T-cell (primary cell): ENCODE results near the gene TBC1D16. TPM values are rescaled to one million over a fixed set of nuclear protein-coding genes. Genes with fewer than 3 reads are reported as not detected.

Experiments used
- ATAC-seq, 4 experiments: fragments of 200-7000 bp in 3 of 4; fragments of 150-1000 bp in 1 of 4; cut with Tn5 transposase; replicated peaks in 1 of 4; 1 replicate in 3 of 4; 2 replicates in 1 of 4; pipeline ENCODE4 v1.10.0; 2021; ENCODE audit warnings: moderate library complexity in 3 of 4, mild to moderate bottlenecking in 2 of 4, moderate number of reproducible peaks in 1 of 4
- CTCF ChIA-PET, 2 donors: fragments of 300-600 bp; sonication (Branson Sonifier 250); formaldehyde crosslinking; loops; one replicate each; lab custom pipeline; 2022; ENCODE audit warnings: antibody characterized with exemption in 2 of 2; lab: Charles Lee
- POLR2A ChIA-PET, 2 donors: fragments of 300-600 bp; sonication (Branson Sonifier 250); formaldehyde crosslinking; loops; one replicate each; lab custom pipeline; 2022; ENCODE audit warnings: antibody characterized with exemption in 2 of 2; lab: Charles Lee
- DNase-seq, 35 experiments: peaks; one replicate each; pipeline versions ENCODE4 v3.0.0 to v3.0.0-alpha.2; 2013 to 2023
- H3K27ac ChIP-seq: one replicate; pipeline ENCODE4 v1.5.1; 2013; ENCODE audit warnings: low read length
- H3K27me3 ChIP-seq, 2 experiments: replicated peaks in 1 of 2; 1 replicate in 1 of 2; 2 replicates in 1 of 2; pipeline versions ENCODE4 v1.6.1 to v1.7.0; 2013; ENCODE audit warnings: low read length in 1 of 2, mixed read lengths in 1 of 2; ENCODE audit not compliant: control insufficient read depth in 2 of 2, insufficient read depth in 2 of 2; ENCODE audit errors: extremely low read depth in 1 of 2
- H3K36me3 ChIP-seq, 2 donors: 1 replicate in 1 of 2; 2 replicates in 1 of 2; pipeline versions ENCODE4 v1.6.1 to v1.7.0; 2013; ENCODE audit warnings: low read length in 1 of 2; ENCODE audit not compliant: control insufficient read depth in 2 of 2, insufficient read depth in 1 of 2; ENCODE audit errors: extremely low read depth in 1 of 2
- H3K4me1 ChIP-seq, 2 experiments: 1 replicate in 1 of 2; 2 replicates in 1 of 2; pipeline versions ENCODE4 v1.6.1 to v1.7.0; 2013; ENCODE audit warnings: low read length in 2 of 2, mixed read lengths in 1 of 2; ENCODE audit not compliant: insufficient read depth in 2 of 2, control insufficient read depth in 1 of 2; ENCODE audit errors: extremely low read depth in 1 of 2
- H3K4me3 ChIP-seq, 2 donors: 1 replicate in 1 of 2; 2 replicates in 1 of 2; pipeline versions ENCODE4 v1.5.1 to v1.7.0; 2013; ENCODE audit warnings: mild to moderate bottlenecking in 2 of 2, low read length in 1 of 2, moderate library complexity in 1 of 2; ENCODE audit not compliant: control insufficient read depth in 1 of 2; ENCODE audit errors: extremely low read depth in 1 of 2
- H3K9me3 ChIP-seq: 2 replicates; pipeline ENCODE4 v1.7.0; 2013
- H3K27ac Mint-ChIP-seq, 2 donors: one replicate each; pipeline ENCODE4 v1.8.0; 2020 to 2021; ENCODE audit warnings: mild to moderate bottlenecking in 2 of 2, mixed read lengths in 2 of 2
- H3K27me3 Mint-ChIP-seq, 2 donors: one replicate each; pipeline ENCODE4 v1.8.0; 2021 to 2022; ENCODE audit warnings: mixed read lengths in 2 of 2
- H3K36me3 Mint-ChIP-seq: one replicate; pipeline ENCODE4 v1.8.0; 2021; ENCODE audit warnings: mixed read lengths
- H3K4me1 Mint-ChIP-seq, 3 donors: one replicate each; pipeline ENCODE4 v1.8.0; 2020 to 2022; ENCODE audit warnings: mixed read lengths in 3 of 3, mild to moderate bottlenecking in 1 of 3
- H3K4me3 Mint-ChIP-seq, 3 donors: one replicate each; pipeline ENCODE4 v1.8.0; 2020 to 2022; ENCODE audit warnings: mild to moderate bottlenecking in 3 of 3, mixed read lengths in 3 of 3, moderate library complexity in 3 of 3
- H3K9me3 Mint-ChIP-seq, 3 donors: one replicate each; pipeline ENCODE4 v1.8.0; 2020 to 2022; ENCODE audit warnings: mixed read lengths in 3 of 3
- WGBS: methylation state at CpG from one replicate; pipeline ENCODE4 v1.1.5; 2013; ENCODE audit warnings: missing lambda C conversion rate; ENCODE audit not compliant: insufficient coverage; 5-methylcytosine and 5-hydroxymethylcytosine counted together
- total RNA-seq, 35 experiments: library from RNA in 6 of 35; stranded (reverse) in 6 of 35; fragments of 120-200 nt in 1 of 35; gene quantifications; one replicate each; pipeline versions ENCODE4 v1.2.1 to v1.2.4 and lab custom pipeline; 2013 to 2026

TBC1D16 gene
- total RNA-seq, 5 donors from 2014 or later (not counting 1 experiment from before 2014, with no cell fraction given), result 1.9 to 6.1 (median 3.4) TPM

DNA sequence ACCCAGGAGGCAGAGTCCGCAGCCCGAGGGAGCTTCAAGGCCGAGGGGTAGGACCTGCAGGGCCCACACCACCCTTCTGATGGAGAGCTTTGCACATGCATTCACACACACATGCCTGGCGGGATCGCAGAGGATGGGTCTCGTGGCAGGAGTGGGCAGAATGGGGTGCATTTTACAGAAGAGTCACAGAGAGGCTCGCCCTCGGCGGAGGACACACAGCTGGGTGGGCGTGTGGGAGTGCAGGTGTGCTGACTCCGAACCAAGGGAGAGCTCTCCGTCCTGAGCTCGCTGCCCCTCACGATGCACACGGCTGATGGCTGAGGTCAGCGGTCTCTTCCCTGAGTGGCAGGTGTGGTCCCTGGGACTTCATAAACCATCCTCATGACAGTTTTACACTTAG is 99.6 kb downstream of the TBC1D16 start:
- Mint-ChIP-seq H3K9me3 (no peaks in the 10 kb centered on the region), H3K4me3 (peak overlapping the region in 1 of 3 donors; percentile 24), H3K27me3 (peaks cover 21 to 30% of the 10 kb centered on the region in 2 donors), H3K4me1 (peaks cover 3 to 74% (median 11%) of the 10 kb centered on the region in 3 donors), H3K27ac (peak overlapping the region in 1 of 2 donors; percentile 89), H3K36me3 (no peaks in the 10 kb centered on the region)
- Histone ChIP-seq H3K4me3 (no peak overlapping the region), H3K4me1 (peaks cover 0 to 54% of the 10 kb centered on the region in 2 experiments), H3K27ac (no peak overlapping the region), H3K9me3 (no peaks in the 10 kb centered on the region), H3K36me3 (no peaks in the 10 kb centered on the region), H3K27me3 (peaks cover 0 to 48% of the 10 kb centered on the region in 2 experiments)
- DNase-seq, result no peak
- ATAC-seq, result no peak
- ChIA-PET CTCF (no interaction called here), POLR2A (no interaction called here)
- WGBS, result 73% methylated on average over 11 of the region's 16 CpGs

DNA sequence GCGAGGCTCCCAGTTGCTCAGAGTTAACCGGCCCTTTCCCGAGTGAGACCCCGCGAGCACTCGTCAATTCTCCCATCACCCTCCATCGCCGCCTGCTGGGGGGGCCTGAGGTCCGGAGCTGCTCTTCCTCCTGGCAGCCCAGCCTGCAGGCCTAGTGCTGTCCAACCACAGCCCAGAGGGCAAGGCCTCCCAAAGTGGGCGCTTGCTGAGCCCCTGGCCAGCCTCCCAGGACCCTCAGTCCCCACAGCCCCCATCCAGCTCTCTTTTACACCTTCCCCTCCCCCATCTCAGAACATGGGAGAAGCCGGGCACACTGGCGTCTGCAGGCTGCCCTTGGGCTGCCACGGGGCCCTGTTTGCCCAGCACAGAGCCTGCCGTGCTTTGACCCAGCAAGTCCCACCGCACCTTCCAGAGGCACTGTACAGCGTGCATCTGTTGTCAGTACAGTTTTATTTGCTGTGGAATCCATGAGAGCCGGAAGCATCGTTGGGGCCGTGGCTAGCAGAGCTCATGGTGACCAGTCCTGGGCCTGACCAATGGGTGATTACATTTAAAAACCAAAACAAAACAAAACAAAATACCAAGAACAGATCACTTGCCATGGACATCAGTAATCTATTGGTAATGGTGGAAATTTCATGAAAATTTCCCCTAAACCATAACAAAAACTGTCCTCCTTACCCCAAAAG is 100.3 kb downstream of the TBC1D16 start:
- H3K36me3 ChIP-seq, result no peaks in the 10 kb centered on the region
- H3K27ac ChIP-seq, result no peak overlapping the region
- no peak overlapping the region for H3K4me3 ChIP-seq
- H3K27ac Mint-ChIP-seq, result peak overlapping the region in 1 of 2 donors; percentile 89
- peaks cover 24 to 30% of the 10 kb centered on the region in 2 donors for H3K27me3 Mint-ChIP-seq
- WGBS, result 90% methylated on average over 16 of the region's 19 CpGs
- H3K27me3 ChIP-seq, result peaks cover 0 to 55% of the 10 kb centered on the region in 2 experiments
- H3K4me1 Mint-ChIP-seq, result peaks cover 3 to 74% (median 11%) of the 10 kb centered on the region in 3 donors
- H3K36me3 Mint-ChIP-seq, result no peaks in the 10 kb centered on the region
- DNase-seq (no peak), ATAC-seq (no peak)
- ChIA-PET CTCF (no interaction called here), POLR2A (no interaction called here)
- peaks cover 0 to 59% of the 10 kb centered on the region in 2 experiments for H3K4me1 ChIP-seq
- no peaks in the 10 kb centered on the region for H3K9me3 ChIP-seq
- H3K4me3 Mint-ChIP-seq, result no peak overlapping the region
- H3K9me3 Mint-ChIP-seq, result no peaks in the 10 kb centered on the region

DNA sequence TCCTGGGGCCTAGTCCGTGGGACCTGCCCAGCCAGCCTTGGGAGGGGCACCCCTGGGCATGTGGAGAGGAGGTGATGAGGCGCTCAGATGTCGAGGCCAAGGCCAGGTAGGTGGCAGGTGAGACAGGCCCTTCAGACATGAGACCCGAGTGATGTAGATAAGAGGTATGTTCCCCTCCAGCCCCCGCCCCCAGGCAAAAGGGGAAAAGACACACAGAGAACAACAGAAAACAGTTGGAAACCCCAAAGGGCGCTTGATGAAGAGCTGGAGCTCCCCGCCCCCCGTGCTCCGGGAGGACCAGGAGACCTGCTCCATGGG is 101.1 kb downstream of the TBC1D16 start:
- no peak overlapping the region for H3K27ac ChIP-seq
- Mint-ChIP-seq H3K9me3 (no peaks in the 10 kb centered on the region), H3K27me3 (peaks cover 26 to 30% of the 10 kb centered on the region in 2 donors), H3K4me1 (peaks cover 3 to 69% (median 11%) of the 10 kb centered on the region in 3 donors), H3K36me3 (no peaks in the 10 kb centered on the region), H3K27ac (peak overlapping the region in 1 of 2 donors; percentile 55), H3K4me3 (no peak overlapping the region)
- ChIA-PET CTCF (no interaction called here), POLR2A (no interaction called here)
- no peak for ATAC-seq
- no peaks in the 10 kb centered on the region for H3K36me3 ChIP-seq
- DNase-seq, result no peak
- 76% methylated on average over 7 of the region's 9 CpGs for WGBS
- peaks cover 0 to 64% of the 10 kb centered on the region in 2 experiments for H3K4me1 ChIP-seq
- H3K4me3 ChIP-seq, result no peak overlapping the region
- no peaks in the 10 kb centered on the region for H3K9me3 ChIP-seq
- H3K27me3 ChIP-seq, result peaks cover 0 to 60% of the 10 kb centered on the region in 2 experiments

DNA sequence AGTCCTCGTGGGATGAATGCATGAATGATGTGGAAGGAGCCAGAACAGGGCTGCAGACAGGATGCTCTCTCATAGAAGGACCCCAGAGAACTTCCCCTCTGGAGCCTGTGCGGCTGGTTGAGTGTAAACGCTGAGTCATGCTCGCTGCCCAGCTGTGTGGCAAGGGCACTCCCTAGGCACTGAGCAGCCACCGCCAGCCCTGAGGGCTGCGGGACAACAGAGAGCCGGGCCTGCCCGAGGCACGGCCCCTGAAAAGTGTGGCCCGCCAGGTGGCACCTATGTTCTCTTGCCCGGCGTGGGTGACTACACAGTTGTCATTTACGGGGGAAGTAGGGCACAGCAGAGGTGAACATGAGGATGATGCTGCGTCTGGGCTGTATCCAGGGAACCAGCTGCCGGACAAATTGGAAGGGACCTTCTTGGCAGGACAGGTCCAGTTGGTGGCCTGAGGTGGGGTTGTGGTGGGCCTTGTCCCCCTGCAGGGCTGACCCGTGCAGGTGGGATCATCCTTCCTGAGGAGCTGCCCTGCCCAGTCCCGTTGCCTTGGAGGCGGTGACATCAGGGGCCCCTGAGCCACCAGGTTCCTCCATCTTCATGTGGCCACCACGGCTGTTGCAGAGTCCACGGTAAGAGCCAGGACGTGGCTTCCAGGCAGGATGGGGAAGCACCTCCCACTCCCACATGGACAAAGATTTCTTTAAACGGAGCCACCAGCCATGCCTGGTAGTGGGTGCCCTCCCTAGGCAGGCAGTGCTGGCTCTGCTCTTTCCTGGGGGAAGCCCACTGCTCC is 101.6 kb downstream of the TBC1D16 start:
- H3K36me3 ChIP-seq, result no peaks in the 10 kb centered on the region
- ChIA-PET POLR2A (no interaction called here), CTCF (no interaction called here)
- Mint-ChIP-seq H3K4me1 (peaks cover 3 to 69% (median 11%) of the 10 kb centered on the region in 3 donors), H3K27ac (peak overlapping the region in 1 of 2 donors; percentile 57), H3K36me3 (no peaks in the 10 kb centered on the region), H3K4me3 (no peak overlapping the region), H3K9me3 (no peaks in the 10 kb centered on the region), H3K27me3 (peaks cover 29 to 30% of the 10 kb centered on the region in 2 donors)
- DNase-seq (peak in 1 of 35 experiments; percentile 22), ATAC-seq (peak in 3 of 4 experiments; percentile 16 to 38 (median 21))
- H3K27me3 ChIP-seq, result peaks cover 0 to 66% of the 10 kb centered on the region in 2 experiments
- 40% methylated on average over 21 of the region's 22 CpGs for WGBS
- H3K9me3 ChIP-seq, result no peaks in the 10 kb centered on the region
- peaks cover 0 to 64% of the 10 kb centered on the region in 2 experiments for H3K4me1 ChIP-seq
- no peak overlapping the region for H3K27ac ChIP-seq
- no peak overlapping the region for H3K4me3 ChIP-seq

DNA sequence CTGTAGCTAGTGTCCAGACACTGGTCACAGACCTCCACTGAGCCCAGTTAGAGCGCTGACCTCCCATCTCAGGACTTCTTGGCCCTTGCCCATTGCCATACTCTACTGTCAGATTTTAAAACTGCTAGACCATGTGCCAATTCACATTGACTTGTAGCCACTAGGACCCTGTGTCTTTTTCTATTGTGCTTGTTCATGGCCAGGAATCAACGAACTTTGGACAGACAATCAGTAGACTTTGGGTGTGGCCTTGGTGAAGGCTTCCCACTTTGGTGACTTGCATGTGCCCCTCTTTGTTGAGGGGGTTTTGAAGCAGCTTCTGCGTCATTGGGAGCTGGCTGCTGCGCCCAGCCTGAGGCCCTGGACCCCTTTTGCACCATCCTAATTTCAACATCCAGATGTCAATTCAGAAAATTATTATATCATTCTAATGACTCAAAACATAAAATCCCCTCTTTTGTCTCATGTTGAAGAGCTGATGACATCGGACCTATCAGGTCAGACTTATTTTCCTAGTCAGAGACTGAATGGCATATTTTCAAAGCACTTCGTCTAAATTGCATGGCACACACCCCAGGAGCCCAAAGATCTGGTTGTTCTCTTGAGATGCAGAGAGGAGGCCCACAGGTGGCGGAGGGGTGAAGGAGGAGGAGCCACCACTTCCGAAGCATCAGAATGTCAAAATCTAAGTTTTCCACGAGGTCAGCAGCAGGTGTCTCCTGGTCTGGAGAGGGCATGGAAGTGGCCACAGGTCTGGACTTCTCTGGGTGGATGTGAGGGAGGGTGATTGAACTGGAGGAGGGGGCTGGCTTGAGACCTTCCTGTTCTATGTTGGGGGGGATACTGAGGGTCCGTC is 103.0 kb downstream of the TBC1D16 start:
- Histone ChIP-seq H3K9me3 (no peaks in the 10 kb centered on the region), H3K4me3 (no peak overlapping the region), H3K36me3 (no peaks in the 10 kb centered on the region), H3K27me3 (peaks cover 0 to 80% of the 10 kb centered on the region in 2 experiments), H3K27ac (no peak overlapping the region), H3K4me1 (peaks cover under 1 to 73% of the 10 kb centered on the region in 2 experiments)
- no peak for ATAC-seq
- Mint-ChIP-seq H3K27me3 (peaks cover 38 to 41% of the 10 kb centered on the region in 2 donors), H3K27ac (no peak overlapping the region), H3K36me3 (no peaks in the 10 kb centered on the region), H3K4me1 (peaks cover 3 to 67% (median 10%) of the 10 kb centered on the region in 3 donors), H3K4me3 (no peak overlapping the region), H3K9me3 (no peaks in the 10 kb centered on the region)
- no peak for DNase-seq
- WGBS, result 59% methylated on average over 7 of the region's 10 CpGs
- CTCF ChIA-PET, result interaction anchor here in 1 of 2 donors (1.0 kb wide), 1 partner anchor 191 kb away, joined by 3 read pairs; no protein-coding TSS in a partner anchor
- POLR2A ChIA-PET, result no interaction called here
